Bronchial epithelial cell (primary cell): ENCODE measurements around the gene SLC4A9. TPM values are rescaled to one million over a fixed set of nuclear protein-coding genes. Genes with fewer than 3 reads are reported as not detected.
A peak's percentile ranks its signal among the peaks of the same experiment; 100 is the strongest.

Experiments used
- DNase-seq: peaks from one replicate; pipeline ENCODE4 v3.0.0-alpha.2; 2010; ENCODE audit warnings: low read depth
- FAIRE-seq: peaks from 2 replicates; lab custom pipeline; 2011; peaks lifted over from hg19 to GRCh38; lab: Jason Lieb, UNC
- H3K27me3 ChIP-seq: 2 replicates; pipeline ENCODE4 v1.5.1; 2011; ENCODE audit warnings: low read length; ENCODE audit not compliant: control insufficient read depth, insufficient read depth
- H3K36me3 ChIP-seq: 2 replicates; pipeline ENCODE4 v1.5.1; 2011; ENCODE audit warnings: low read length; ENCODE audit not compliant: control insufficient read depth, insufficient read depth
- H3K4me3 ChIP-seq: 2 replicates; pipeline ENCODE4 v1.5.1; 2011; ENCODE audit warnings: mild to moderate bottlenecking, low read depth, low read length, control low read depth
- total RNA-seq: library from RNA; depleted of rRNA; stranded (reverse); fragments of >200 nt; gene quantifications from 2 replicates; pipeline ENCODE4 v1.2.1, GENCODE V29; 2014
- TF ChIP-seq, protein P1 (sequence below): IDR thresholded peaks from 2 replicates; pipeline ENCODE4 v1.5.1; 2011; ENCODE audit warnings: mild to moderate bottlenecking, moderate library complexity, low read length, control low read depth, inconsistent platforms; ENCODE audit not compliant: insufficient read depth, severe bottlenecking

The SLC4A9 gene, protein sequence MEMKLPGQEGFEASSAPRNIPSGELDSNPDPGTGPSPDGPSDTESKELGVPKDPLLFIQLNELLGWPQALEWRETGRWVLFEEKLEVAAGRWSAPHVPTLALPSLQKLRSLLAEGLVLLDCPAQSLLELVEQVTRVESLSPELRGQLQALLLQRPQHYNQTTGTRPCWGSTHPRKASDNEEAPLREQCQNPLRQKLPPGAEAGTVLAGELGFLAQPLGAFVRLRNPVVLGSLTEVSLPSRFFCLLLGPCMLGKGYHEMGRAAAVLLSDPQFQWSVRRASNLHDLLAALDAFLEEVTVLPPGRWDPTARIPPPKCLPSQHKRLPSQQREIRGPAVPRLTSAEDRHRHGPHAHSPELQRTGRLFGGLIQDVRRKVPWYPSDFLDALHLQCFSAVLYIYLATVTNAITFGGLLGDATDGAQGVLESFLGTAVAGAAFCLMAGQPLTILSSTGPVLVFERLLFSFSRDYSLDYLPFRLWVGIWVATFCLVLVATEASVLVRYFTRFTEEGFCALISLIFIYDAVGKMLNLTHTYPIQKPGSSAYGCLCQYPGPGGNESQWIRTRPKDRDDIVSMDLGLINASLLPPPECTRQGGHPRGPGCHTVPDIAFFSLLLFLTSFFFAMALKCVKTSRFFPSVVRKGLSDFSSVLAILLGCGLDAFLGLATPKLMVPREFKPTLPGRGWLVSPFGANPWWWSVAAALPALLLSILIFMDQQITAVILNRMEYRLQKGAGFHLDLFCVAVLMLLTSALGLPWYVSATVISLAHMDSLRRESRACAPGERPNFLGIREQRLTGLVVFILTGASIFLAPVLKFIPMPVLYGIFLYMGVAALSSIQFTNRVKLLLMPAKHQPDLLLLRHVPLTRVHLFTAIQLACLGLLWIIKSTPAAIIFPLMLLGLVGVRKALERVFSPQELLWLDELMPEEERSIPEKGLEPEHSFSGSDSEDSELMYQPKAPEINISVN
- 0.38 TPM in 1 of 2 replicates, not detected in the other for total RNA-seq

DNA sequence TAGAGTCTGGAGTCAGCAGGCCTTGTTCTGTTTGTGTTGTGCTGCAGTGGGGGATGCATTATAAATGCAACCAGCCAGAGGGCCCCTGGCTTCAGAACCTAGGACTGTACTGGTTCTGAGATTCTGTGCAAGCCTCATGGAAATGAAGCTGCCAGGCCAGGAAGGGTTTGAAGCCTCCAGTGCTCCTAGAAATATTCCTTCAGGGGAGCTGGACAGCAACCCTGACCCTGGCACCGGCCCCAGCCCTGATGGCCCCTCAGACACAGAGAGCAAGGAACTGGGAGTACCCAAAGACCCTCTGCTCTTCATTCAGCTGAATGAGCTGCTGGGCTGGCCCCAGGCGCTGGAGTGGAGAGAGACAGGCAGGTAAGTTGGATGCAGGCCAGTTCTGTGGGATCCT is at the start of gene SLC4A9:
TSS of gene SLC4A9 (plus strand) at position 94 of the 400 bp plus-strand sequence. CDS start at position 137, 43 bp downstream.
- no peak for DNase-seq
- H3K4me3 ChIP-seq, result no peak within 1 kb of the TSS
- no peak for FAIRE-seq
- no peaks in the 10 kb centered on the region for H3K36me3 ChIP-seq
- TF ChIP-seq, protein P1, sequence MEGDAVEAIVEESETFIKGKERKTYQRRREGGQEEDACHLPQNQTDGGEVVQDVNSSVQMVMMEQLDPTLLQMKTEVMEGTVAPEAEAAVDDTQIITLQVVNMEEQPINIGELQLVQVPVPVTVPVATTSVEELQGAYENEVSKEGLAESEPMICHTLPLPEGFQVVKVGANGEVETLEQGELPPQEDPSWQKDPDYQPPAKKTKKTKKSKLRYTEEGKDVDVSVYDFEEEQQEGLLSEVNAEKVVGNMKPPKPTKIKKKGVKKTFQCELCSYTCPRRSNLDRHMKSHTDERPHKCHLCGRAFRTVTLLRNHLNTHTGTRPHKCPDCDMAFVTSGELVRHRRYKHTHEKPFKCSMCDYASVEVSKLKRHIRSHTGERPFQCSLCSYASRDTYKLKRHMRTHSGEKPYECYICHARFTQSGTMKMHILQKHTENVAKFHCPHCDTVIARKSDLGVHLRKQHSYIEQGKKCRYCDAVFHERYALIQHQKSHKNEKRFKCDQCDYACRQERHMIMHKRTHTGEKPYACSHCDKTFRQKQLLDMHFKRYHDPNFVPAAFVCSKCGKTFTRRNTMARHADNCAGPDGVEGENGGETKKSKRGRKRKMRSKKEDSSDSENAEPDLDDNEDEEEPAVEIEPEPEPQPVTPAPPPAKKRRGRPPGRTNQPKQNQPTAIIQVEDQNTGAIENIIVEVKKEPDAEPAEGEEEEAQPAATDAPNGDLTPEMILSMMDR, result no peak
- no peaks in the 10 kb centered on the region for H3K27me3 ChIP-seq

DNA sequence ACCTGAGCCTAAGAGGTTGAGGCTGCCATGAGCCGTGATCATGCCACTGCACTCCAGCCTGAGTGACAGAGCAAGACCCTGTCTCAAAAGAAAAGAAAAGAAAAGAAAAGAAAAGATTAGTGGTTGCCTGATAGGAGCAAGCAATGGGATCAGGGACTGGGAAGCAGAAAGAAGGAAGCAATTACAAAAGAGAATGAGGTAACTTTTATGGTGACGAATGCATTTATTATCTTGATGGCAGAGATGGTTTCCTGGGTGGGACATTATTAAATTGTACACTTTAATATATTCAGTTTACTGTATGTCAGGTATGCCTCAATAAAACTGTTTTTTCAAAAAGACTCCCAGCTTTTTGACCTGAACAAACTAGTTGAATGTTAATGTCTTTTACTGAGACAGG is 49.6 kb upstream of the SLC4A9 start:
- H3K36me3 ChIP-seq, result no peaks in the 10 kb centered on the region
- H3K4me3 ChIP-seq, result no peak overlapping the region
- no peaks in the 10 kb centered on the region for H3K27me3 ChIP-seq
- FAIRE-seq (no peak), DNase-seq (no peak)
- TF ChIP-seq, protein P1, result no peak

DNA sequence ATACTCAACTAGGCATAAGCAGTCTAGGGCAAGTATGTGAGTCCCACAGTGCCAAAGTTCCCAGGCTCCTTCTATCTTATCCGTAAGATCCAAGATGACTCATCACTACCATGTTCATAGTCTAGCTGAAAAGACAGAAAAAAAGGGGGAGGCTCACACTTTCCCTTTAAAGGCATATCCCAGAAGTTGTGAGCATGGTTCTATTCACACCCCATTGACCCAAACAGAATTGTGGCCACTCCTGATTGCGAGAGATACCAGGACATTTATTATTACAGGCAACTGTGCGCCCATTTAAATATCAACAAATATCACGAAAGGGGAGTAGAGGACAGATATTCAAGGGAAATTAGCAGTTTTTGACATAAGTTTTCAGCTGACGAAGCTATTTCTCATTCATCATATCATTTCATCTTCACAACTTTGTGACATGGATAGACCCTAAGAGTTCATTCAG is 49.0 kb upstream of the SLC4A9 start:
- Histone ChIP-seq H3K4me3 (no peak overlapping the region), H3K27me3 (no peaks in the 10 kb centered on the region), H3K36me3 (no peaks in the 10 kb centered on the region)
- FAIRE-seq, result no peak
- DNase-seq, result peak; percentile 90
- TF ChIP-seq, protein P1, result no peak

DNA sequence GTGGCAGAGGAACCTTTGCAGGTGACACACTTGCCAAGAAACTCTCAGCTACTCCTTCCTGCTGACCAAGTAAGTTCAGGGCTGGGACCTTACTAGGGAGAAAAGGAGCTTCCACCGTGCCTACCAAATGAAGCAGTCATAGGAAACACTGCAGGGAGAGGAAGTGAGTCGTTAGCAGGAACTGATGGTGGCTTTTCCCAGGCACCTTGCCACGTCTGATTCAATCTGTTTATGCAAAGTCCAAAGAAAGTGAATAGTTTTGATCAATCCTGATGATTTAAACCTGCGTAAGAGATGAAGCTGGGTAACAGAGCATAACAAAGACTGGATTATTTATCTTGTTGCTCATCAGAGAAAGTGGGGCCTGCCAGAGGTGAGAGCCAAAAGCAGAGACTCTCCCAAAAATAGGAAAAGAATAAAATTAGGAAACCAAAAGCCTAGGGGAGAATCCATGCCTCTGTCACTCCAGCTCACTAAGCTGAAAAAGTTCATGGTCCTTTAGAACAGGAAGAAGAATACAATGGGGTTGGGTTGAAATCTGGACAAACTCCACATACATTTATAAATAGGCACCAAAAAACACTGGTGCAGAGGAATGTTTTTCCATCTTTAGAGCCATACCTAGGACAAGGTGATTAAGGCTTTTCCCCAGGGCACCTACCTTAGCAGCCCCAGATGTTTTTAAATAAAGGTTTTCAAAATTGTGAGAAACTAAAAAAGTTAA is 47.8 kb upstream of the SLC4A9 start:
- TF ChIP-seq, protein P1, result no peak
- DNase-seq (peak; percentile 99), FAIRE-seq (no peak)
- no peak overlapping the region for H3K4me3 ChIP-seq
- no peaks in the 10 kb centered on the region for H3K27me3 ChIP-seq
- H3K36me3 ChIP-seq, result no peaks in the 10 kb centered on the region

DNA sequence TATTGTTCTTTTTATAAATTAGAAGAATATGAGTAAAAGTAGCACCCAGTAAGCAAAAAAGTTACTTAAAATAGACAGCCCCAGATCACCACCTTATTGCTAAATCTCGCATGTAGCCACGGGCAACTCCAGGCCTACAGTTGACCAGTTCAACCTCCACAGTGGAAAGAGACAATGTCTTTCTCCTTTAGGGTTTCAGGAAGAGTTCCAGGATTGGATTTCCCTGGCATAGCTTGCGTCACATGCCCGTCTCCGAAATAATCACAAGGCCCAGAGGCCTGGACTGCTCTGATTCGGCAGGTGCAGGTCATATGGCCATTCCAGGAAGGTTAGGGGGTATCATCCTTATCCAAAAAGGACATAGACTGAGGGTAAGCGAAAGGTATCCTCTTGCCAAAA is 47.2 kb upstream of the SLC4A9 start:
- FAIRE-seq (no peak), DNase-seq (no peak)
- Histone ChIP-seq H3K4me3 (no peak overlapping the region), H3K36me3 (no peaks in the 10 kb centered on the region), H3K27me3 (no peaks in the 10 kb centered on the region)
- TF ChIP-seq, protein P1, result no peak
